ENCODE data around the gene ANKRD49. TPM values are rescaled to one million over a fixed set of nuclear protein-coding genes. Genes with fewer than 3 reads are reported as not detected.

ANKRD49 gene
- polyA plus RNA-seq, 2 of the 4 experiments (the other 2 are of a cell fraction), result 9.7 to 20.3 TPM

DNA sequence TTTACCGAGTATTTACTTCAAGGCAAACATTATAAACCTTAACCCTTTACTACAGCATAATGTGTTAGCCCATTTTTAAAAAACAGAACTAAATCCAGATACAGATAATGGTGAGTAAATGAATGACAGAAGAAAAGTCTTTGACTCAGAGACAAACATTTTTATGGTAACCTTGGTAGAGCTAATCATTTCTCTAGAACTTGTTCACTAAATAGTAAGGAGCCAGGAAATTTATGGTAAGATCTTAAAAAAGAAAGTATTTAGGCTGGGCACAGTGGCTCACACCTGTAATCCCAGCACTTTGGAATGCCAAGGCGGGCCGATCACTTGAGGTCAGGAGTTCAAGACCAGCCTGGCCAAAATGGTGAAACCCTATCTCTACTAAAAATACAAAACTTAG is 38.4 kb downstream of the ANKRD49 start:
- no peak for DNase-seq (ENCODE audit: low read depth in 1 of 2, low spot score in 1 of 2)
- 84% methylated on average over 3 of the region's 3 CpGs for WGBS (ENCODE audit: missing lambda C conversion rate)
- peaks cover 9% of the 10 kb centered on the region; the same call in 1 of the 3 replicates for H3K4me1 ChIP-seq
- CTCF ChIA-PET, result interaction anchor here (1.0 to 2.2 kb wide), 2 partner anchors 11 to 91 kb away, joined by 3 to 10 read pairs; no protein-coding TSS in a partner anchor
- no peaks in the 10 kb centered on the region for H3K9me3 ChIP-seq
- H3K27ac ChIP-seq, result no peak overlapping the region
- TF ChIP-seq, protein P1, sequence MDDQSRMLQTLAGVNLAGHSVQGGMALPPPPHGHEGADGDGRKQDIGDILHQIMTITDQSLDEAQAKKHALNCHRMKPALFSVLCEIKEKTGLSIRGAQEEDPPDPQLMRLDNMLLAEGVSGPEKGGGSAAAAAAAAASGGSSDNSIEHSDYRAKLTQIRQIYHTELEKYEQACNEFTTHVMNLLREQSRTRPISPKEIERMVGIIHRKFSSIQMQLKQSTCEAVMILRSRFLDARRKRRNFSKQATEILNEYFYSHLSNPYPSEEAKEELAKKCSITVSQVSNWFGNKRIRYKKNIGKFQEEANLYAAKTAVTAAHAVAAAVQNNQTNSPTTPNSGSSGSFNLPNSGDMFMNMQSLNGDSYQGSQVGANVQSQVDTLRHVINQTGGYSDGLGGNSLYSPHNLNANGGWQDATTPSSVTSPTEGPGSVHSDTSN (IDR thresholded peaks at IDR 0.05), result no peak
- TF ChIP-seq CBX8 (IDR thresholded peaks at IDR 0.05) (no peak), SREBF2 (IDR thresholded peaks at IDR 0.05) (no peak), HOXB13 (CRISPR knock-in tag; IDR thresholded peaks at IDR 0.05; ENCODE audit: low read depth) (no peak), TP53 (CRISPR knock-in tag; IDR thresholded peaks at IDR 0.05) (no peak), JUN (IDR thresholded peaks at IDR 0.05) (no peak), JUNB (IDR thresholded peaks at IDR 0.05) (no peak)
- no peak overlapping the region for H3K4me2 ChIP-seq
- POLR2A ChIA-PET, result no interaction called here
- H3K4me3 ChIP-seq, result no peak overlapping the region
- no peak for FAIRE-seq
- no peak for ATAC-seq

DNA sequence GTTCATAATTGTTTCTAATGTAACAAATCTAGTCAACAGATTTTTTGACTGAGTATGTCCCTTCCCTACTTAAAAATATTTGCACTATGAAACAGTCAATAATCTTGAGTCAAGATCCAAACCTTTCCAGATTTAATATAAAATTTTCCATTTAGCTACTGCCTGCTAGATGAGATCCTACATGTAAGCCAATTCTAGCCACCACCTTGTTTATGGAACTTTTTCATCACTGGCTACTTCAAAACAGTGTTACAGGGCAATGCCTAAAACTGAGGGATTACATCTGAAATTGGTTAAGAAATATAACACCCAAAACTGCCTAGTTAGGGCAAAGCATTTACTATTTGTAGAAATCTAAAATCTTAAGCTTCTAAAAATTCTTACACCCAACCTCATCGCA is 39.4 kb downstream of the ANKRD49 start:
- TF ChIP-seq NR3C1 (IDR thresholded peaks at IDR 0.05) (no peak), RAD21 (conservative IDR thresholded peaks at IDR 0.05 in 1 of 2, IDR thresholded peaks at IDR 0.05 in 1 of 2) (no peak), GATA3 (IDR thresholded peaks at IDR 0.05; ENCODE audit: borderline replicate concordance) (no peak), MAX (IDR thresholded peaks at IDR 0.05) (no peak), HEYL (CRISPR knock-in tag; IDR thresholded peaks at IDR 0.05) (no peak), MAZ (IDR thresholded peaks at IDR 0.05; ENCODE audit: borderline replicate concordance, low read depth, low read length) (no peak)
- CTCF ChIA-PET, result interaction anchor here (1.5 to 2.2 kb wide), 2 partner anchors 11 to 12 kb away, joined by 3 to 10 read pairs; partner anchors contain the start of gene FUT4

GRCh38 chr11:94533696-94534630 is 40.2 kb downstream of the ANKRD49 start:
- peaks cover 9% of the 10 kb centered on the region; the same call in 1 of the 3 replicates for H3K4me1 ChIP-seq
- no peak overlapping the region for H3K4me3 ChIP-seq
- FAIRE-seq, result no peak
- H3K4me2 ChIP-seq, result no peak overlapping the region
- ChIA-PET CTCF (interaction anchor here (1.5 to 2.2 kb wide), 2 partner anchors 10 to 13 kb away, joined by 3 to 10 read pairs; partner anchors contain the start of gene FUT4), POLR2A (no interaction called here)
- no peak overlapping the region for H3K27ac ChIP-seq
- WGBS (ENCODE audit: missing lambda C conversion rate), result 74% methylated on average over 6 of the region's 6 CpGs
- TF ChIP-seq MAX (IDR thresholded peaks at IDR 0.05) (no peak), MAFK (IDR thresholded peaks at IDR 0.05; ENCODE audit: partially characterized antibody) (no peak), BHLHE40 (IDR thresholded peaks at IDR 0.05; ENCODE audit: low read depth, low read length) (no peak), KDM1A (IDR thresholded peaks at IDR 0.05; ENCODE audit: low read depth) (no peak), POLR2A (IDR thresholded peaks at IDR 0.05; ENCODE audit: low read length) (no peak), JUNB (IDR thresholded peaks at IDR 0.05) (no peak), FOSL2 (IDR thresholded peaks at IDR 0.05) (no peak), FOSL2 (CRISPR knock-in tag; IDR thresholded peaks at IDR 0.05) (no peak), ESRRA (IDR thresholded peaks at IDR 0.05; ENCODE audit: borderline replicate concordance, low read length) (no peak), ZSCAN20 (CRISPR knock-in tag; IDR thresholded peaks at IDR 0.05) (no peak), PHF8 (IDR thresholded peaks at IDR 0.05; ENCODE audit: borderline replicate concordance, low read depth) (no peak), RFX5 (IDR thresholded peaks at IDR 0.05) (no peak), HDAC2 (IDR thresholded peaks at IDR 0.05) (no peak)
- TF ChIP-seq, protein P2, sequence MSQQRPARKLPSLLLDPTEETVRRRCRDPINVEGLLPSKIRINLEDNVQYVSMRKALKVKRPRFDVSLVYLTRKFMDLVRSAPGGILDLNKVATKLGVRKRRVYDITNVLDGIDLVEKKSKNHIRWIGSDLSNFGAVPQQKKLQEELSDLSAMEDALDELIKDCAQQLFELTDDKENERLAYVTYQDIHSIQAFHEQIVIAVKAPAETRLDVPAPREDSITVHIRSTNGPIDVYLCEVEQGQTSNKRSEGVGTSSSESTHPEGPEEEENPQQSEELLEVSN (IDR thresholded peaks at IDR 0.05; ENCODE audit: borderline replicate concordance, low read depth), result no peak
- TF ChIP-seq, protein P3, sequence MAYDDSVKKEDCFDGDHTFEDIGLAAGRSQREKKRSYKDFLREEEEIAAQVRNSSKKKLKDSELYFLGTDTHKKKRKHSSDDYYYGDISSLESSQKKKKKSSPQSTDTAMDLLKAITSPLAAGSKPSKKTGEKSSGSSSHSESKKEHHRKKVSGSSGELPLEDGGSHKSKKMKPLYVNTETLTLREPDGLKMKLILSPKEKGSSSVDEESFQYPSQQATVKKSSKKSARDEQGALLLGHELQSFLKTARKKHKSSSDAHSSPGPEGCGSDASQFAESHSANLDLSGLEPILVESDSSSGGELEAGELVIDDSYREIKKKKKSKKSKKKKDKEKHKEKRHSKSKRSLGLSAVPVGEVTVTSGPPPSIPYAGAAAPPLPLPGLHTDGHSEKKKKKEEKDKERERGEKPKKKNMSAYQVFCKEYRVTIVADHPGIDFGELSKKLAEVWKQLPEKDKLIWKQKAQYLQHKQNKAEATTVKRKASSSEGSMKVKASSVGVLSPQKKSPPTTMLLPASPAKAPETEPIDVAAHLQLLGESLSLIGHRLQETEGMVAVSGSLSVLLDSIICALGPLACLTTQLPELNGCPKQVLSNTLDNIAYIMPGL (CRISPR knock-in tag; IDR thresholded peaks at IDR 0.05; ENCODE audit: borderline replicate concordance), result no peak
- H3K9me3 ChIP-seq, result no peaks in the 10 kb centered on the region
- no peak for ATAC-seq
- no peak for DNase-seq (ENCODE audit: low read depth in 1 of 2, low spot score in 1 of 2)

More for the DNA sequence above, 39.4 kb downstream of the ANKRD49 start:
- POLR2A ChIA-PET, result no interaction called here
- FAIRE-seq (no peak), ATAC-seq (no peak), DNase-seq (ENCODE audit: low read depth in 1 of 2, low spot score in 1 of 2) (no peak)
- Histone ChIP-seq H3K4me1 (peaks cover 9% of the 10 kb centered on the region; the same call in 1 of the 3 replicates), H3K27ac (no peak overlapping the region), H3K4me2 (no peak overlapping the region), H3K4me3 (no peak overlapping the region), H3K9me3 (no peaks in the 10 kb centered on the region)
- WGBS (ENCODE audit: missing lambda C conversion rate), result 95% methylated on average over 1 of the region's 1 CpG
